ENCODE data around the gene ATP8B1. TPM values are rescaled to one million over a fixed set of nuclear protein-coding genes. Genes with fewer than 3 reads are reported as not detected.

ATP8B1 gene
- total and polyA plus RNA-seq, 4 donors = 3.9 to 22.0 (median 5.7) TPM

DNA sequence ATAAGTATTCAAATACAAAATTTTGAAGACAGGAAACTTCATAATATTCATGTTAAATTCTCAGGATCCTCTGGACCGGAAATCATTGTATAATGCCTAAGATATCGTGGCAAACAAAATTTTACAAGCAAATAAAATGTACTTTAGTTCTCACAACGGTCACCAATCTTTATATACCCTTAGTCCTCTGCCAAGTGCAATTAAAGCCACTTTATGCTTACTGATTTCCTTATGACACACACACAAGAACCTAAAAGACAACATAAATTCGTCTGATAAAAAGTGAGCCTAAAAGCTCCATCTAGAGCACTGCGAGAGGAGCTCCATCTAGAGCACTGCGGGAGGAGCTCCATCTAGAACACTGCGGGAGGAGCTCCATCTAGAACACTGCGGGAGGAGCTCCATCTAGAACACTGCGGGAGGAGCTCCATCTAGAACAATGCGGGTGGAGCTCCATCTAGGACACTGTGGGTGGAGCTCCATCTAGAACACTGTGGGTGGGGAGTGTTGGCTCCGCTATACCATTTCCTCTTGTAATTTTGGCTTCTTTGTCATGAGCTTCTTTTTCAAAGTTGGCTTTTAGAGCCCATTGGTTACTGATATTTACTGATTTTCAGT lies 15.9 kb downstream of the ATP8B1 start:
- Histone ChIP-seq H3K4me1 (ENCODE audit: control insufficient read depth in 4 of 4, insufficient read depth in 4 of 4, low read length in 3 of 4) (peaks cover 6 to 16% (median 13%) of the 10 kb centered on the region in 4 donors), H3K36me3 (ENCODE audit: control insufficient read depth in 4 of 4, insufficient read depth in 3 of 4, low read depth in 1 of 4, low read length in 3 of 4) (no peaks in the 10 kb centered on the region), H3K9ac (ENCODE audit: low read depth in 1 of 2, low read length in 2 of 2) (no peak overlapping the region), H3K4me3 (ENCODE audit: low read depth in 1 of 3, low read length in 3 of 3) (no peak overlapping the region), H3K27ac (ENCODE audit: low read depth in 1 of 2, low read length in 2 of 2) (peak overlapping the region in 1 of 2 donors; percentile 49), H3K9me3 (ENCODE audit: control insufficient read depth in 4 of 4, low read length in 3 of 4) (no peaks in the 10 kb centered on the region), H3K27me3 (ENCODE audit: control insufficient read depth in 4 of 4, insufficient read depth in 4 of 4, low read length in 3 of 4) (no peaks in the 10 kb centered on the region)
- WGBS = 74% methylated on average over 11 of the region's 11 CpGs
- TF ChIP-seq HNF4A (conservative IDR thresholded peaks at IDR 0.05) (no peak), RAD21 (IDR thresholded peaks at IDR 0.05) (no peak), FOXA1 (IDR thresholded peaks at IDR 0.05) (no peak)
- TF ChIP-seq, protein P1, sequence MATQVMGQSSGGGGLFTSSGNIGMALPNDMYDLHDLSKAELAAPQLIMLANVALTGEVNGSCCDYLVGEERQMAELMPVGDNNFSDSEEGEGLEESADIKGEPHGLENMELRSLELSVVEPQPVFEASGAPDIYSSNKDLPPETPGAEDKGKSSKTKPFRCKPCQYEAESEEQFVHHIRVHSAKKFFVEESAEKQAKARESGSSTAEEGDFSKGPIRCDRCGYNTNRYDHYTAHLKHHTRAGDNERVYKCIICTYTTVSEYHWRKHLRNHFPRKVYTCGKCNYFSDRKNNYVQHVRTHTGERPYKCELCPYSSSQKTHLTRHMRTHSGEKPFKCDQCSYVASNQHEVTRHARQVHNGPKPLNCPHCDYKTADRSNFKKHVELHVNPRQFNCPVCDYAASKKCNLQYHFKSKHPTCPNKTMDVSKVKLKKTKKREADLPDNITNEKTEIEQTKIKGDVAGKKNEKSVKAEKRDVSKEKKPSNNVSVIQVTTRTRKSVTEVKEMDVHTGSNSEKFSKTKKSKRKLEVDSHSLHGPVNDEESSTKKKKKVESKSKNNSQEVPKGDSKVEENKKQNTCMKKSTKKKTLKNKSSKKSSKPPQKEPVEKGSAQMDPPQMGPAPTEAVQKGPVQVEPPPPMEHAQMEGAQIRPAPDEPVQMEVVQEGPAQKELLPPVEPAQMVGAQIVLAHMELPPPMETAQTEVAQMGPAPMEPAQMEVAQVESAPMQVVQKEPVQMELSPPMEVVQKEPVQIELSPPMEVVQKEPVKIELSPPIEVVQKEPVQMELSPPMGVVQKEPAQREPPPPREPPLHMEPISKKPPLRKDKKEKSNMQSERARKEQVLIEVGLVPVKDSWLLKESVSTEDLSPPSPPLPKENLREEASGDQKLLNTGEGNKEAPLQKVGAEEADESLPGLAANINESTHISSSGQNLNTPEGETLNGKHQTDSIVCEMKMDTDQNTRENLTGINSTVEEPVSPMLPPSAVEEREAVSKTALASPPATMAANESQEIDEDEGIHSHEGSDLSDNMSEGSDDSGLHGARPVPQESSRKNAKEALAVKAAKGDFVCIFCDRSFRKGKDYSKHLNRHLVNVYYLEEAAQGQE (IDR thresholded peaks at IDR 0.05) = no peak
- DNase-seq (ENCODE audit: low spot score) = no peak

GRCh38 chr18:57785751-57786437 lies 17.2 kb downstream of the ATP8B1 start:
- H3K36me3 ChIP-seq (ENCODE audit: control insufficient read depth in 4 of 4, insufficient read depth in 3 of 4, low read depth in 1 of 4, low read length in 3 of 4) = no peaks in the 10 kb centered on the region
- TF ChIP-seq CTCF (IDR thresholded peaks at IDR 0.05; ENCODE audit: low read depth, low read length, missing input control) (no peak), MAX (IDR thresholded peaks at IDR 0.05) (no peak), HNF4G (IDR thresholded peaks at IDR 0.05) (no peak), FOXA2 (IDR thresholded peaks at IDR 0.05) (no peak), YY1 (IDR thresholded peaks at IDR 0.05) (no peak), NR2F2 (IDR thresholded peaks at IDR 0.05) (no peak), GABPA (IDR thresholded peaks at IDR 0.05 in 1 of 2, conservative IDR thresholded peaks at IDR 0.05 in 1 of 2) (no peak), FOXA1 (IDR thresholded peaks at IDR 0.05) (no peak), ATF3 (IDR thresholded peaks at IDR 0.05) (no peak), RXRA (IDR thresholded peaks at IDR 0.05) (no peak), JUND (IDR thresholded peaks at IDR 0.05) (no peak)
- TF ChIP-seq, protein P1 (IDR thresholded peaks at IDR 0.05) = no peak
- no peaks in the 10 kb centered on the region for H3K9me3 ChIP-seq (ENCODE audit: control insufficient read depth in 4 of 4, low read length in 3 of 4)
- no peak for DNase-seq (ENCODE audit: low spot score)
- H3K9ac ChIP-seq (ENCODE audit: low read depth in 1 of 2, low read length in 2 of 2) = no peak overlapping the region
- no peak overlapping the region for H3K4me3 ChIP-seq (ENCODE audit: low read depth in 1 of 3, low read length in 3 of 3)
- H3K27ac ChIP-seq (ENCODE audit: low read depth in 1 of 2, low read length in 2 of 2) = no peak overlapping the region
- no peaks in the 10 kb centered on the region for H3K27me3 ChIP-seq (ENCODE audit: control insufficient read depth in 4 of 4, insufficient read depth in 4 of 4, low read length in 3 of 4)
- H3K4me1 ChIP-seq (ENCODE audit: control insufficient read depth in 4 of 4, insufficient read depth in 4 of 4, low read length in 3 of 4) = peaks cover 6 to 16% (median 13%) of the 10 kb centered on the region in 4 donors
- 92% methylated on average over 8 of the region's 8 CpGs for WGBS

Measured in liver (tissue), 9 donors.